HL-60 (cell line): ENCODE data around the gene RABEPK.

Source experiments
- CTCF ChIP-seq: IDR thresholded peaks from one replicate; pipeline ENCODE4 v1.5.1; 2011; ENCODE audit warnings: low read length, control low read depth, inconsistent platforms; ENCODE audit not compliant: insufficient read depth
- POLR2AphosphoS5 ChIP-seq: IDR thresholded peaks from 2 replicates; pipeline ENCODE4 v1.6.1; 2012; ENCODE audit warnings: low read depth
- REST ChIP-seq: IDR thresholded peaks from 2 replicates; pipeline ENCODE4 v1.6.1; 2012; ENCODE audit warnings: low read depth; ENCODE audit not compliant: insufficient replicate concordance
- SPI1 ChIP-seq: IDR thresholded peaks from 2 replicates; pipeline ENCODE4 v1.6.1; 2012; ENCODE audit warnings: low read depth, mild to moderate bottlenecking, borderline replicate concordance

- TF ChIP-seq CTCF (no peak), REST (no peak), SPI1 (peak; percentile 19; the same call in 1 of the 2 replicates), POLR2AphosphoS5 (no peak)
Observed at GRCh38 chr9:125172031-125172755, 28.1 kb upstream of the RABEPK start.
